ENCODE measurements around the gene EHHADH. TPM values are rescaled to one million over a fixed set of nuclear protein-coding genes. Genes with fewer than 3 reads are reported as not detected.

EHHADH gene
- total and polyA plus RNA-seq, 8 donors = 7.4 to 13.5 (median 12.0) TPM

GRCh38 chr3:185151101-185151963, 102.5 kb downstream of the EHHADH start:
- DNase-seq (no peak), ATAC-seq (no peak)
- no peaks in the 10 kb centered on the region for H3K36me3 ChIP-seq
- peaks cover 37 to 92% of the 10 kb centered on the region in 2 donors for H3K27me3 ChIP-seq
- peaks cover 4 to 18% of the 10 kb centered on the region in 2 donors for H3K4me1 ChIP-seq
- no peak for TF ChIP-seq CTCF (IDR thresholded peaks at IDR 0.05)
- intact Hi-C loops (cut with DNase I) = no loop called here
- H3K27ac ChIP-seq = no peak overlapping the region
- H3K4me3 ChIP-seq = peak overlapping the region in 1 of 2 donors; percentile 56
- H3K9me3 ChIP-seq = no peaks in the 10 kb centered on the region

DNA sequence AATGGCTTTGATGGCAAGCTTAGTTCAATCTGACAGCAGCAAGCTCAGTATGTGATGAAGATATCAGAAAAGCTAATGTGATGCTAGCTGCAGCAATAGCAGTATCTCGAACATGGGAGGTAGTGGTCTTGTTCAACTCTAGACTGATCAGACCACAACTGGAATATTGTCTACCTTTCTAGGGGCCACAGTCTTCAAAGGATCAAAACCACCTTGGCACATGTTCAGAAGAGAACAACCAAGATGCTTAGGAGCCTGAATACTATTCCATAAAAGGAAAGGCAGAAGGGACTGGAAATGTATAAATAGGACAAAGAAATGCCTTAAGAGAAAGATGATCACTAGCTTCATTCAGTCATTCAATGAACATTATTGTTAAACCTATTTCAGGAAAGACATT, 103.3 kb downstream of the EHHADH start:
- no peak overlapping the region for H3K27ac ChIP-seq
- no peak for ATAC-seq
- no peak for TF ChIP-seq CTCF (IDR thresholded peaks at IDR 0.05)

GRCh38 chr3:185149591-185149990, 104.3 kb downstream of the EHHADH start:
- no peak overlapping the region for H3K27ac ChIP-seq
- H3K4me1 ChIP-seq = peaks cover 4 to 18% of the 10 kb centered on the region in 2 donors
- intact Hi-C loops (cut with DNase I) = no loop called here
- H3K4me3 ChIP-seq = no peak overlapping the region
- H3K27me3 ChIP-seq = peaks cover 37 to 78% of the 10 kb centered on the region in 2 donors
- TF ChIP-seq CTCF (IDR thresholded peaks at IDR 0.05) = no peak
- DNase-seq (peak in 1 of 4 donors; percentile 31), ATAC-seq (no peak)
- no peaks in the 10 kb centered on the region for H3K9me3 ChIP-seq
- H3K36me3 ChIP-seq = no peaks in the 10 kb centered on the region

More for the DNA sequence above, 103.3 kb downstream of the EHHADH start:
- DNase-seq = no peak
- H3K4me1 ChIP-seq = peaks cover 4 to 18% of the 10 kb centered on the region in 2 donors
- H3K4me3 ChIP-seq = no peak overlapping the region
- peaks cover 37 to 86% of the 10 kb centered on the region in 2 donors for H3K27me3 ChIP-seq
- H3K36me3 ChIP-seq = no peaks in the 10 kb centered on the region
- intact Hi-C loops (cut with DNase I) = no loop called here
- no peaks in the 10 kb centered on the region for H3K9me3 ChIP-seq

- ATAC-seq = no peak
- intact Hi-C loops (cut with DNase I) = no loop called here
- Histone ChIP-seq H3K36me3 (no peaks in the 10 kb centered on the region), H3K9me3 (no peaks in the 10 kb centered on the region), H3K27me3 (peaks cover 13 to 37% of the 10 kb centered on the region in 2 donors), H3K4me1 (no peaks in the 10 kb centered on the region), H3K4me3 (no peak overlapping the region), H3K27ac (no peak overlapping the region)
- no peak for TF ChIP-seq CTCF (IDR thresholded peaks at IDR 0.05)
- no peak for DNase-seq
Observed at GRCh38 chr3:185145511-185145910, 108.3 kb downstream of the EHHADH start.

- H3K9me3 ChIP-seq = no peaks in the 10 kb centered on the region
- no peaks in the 10 kb centered on the region for H3K36me3 ChIP-seq
- TF ChIP-seq CTCF (IDR thresholded peaks at IDR 0.05) = no peak
- DNase-seq (no peak), ATAC-seq (no peak)
- no peaks in the 10 kb centered on the region for H3K4me1 ChIP-seq
- peaks cover 7 to 30% of the 10 kb centered on the region in 2 donors for H3K27me3 ChIP-seq
- H3K27ac ChIP-seq = no peak overlapping the region
- intact Hi-C loops (cut with DNase I) = no loop called here
- no peak overlapping the region for H3K4me3 ChIP-seq
Observed at GRCh38 chr3:185144784-185145183, 109.1 kb downstream of the EHHADH start.

Small RNAs within 50 kb of the gene (microRNA-seq; reads per million reads assigned to microRNA genes)
- gene MIR5588 = 0.14 to 0.50 reads per million in 2 donors

Other genes with a start within 250 kb of the EHHADH start
- 1 to 10 TPM; 2.2 to 3.8 TPM for gene C3orf70, start 101.0 kb downstream of the EHHADH start, total RNA-seq
- gene C3orf70, start 101.0 kb downstream of the EHHADH start, polyA plus RNA-seq (ENCODE audit: insufficient read length in 6 of 6) = 1 to 10 TPM; 4.2 to 6.3 (median 5.3) TPM
- gene MAP3K13, start 109.1 kb upstream of the EHHADH start, total RNA-seq = 10 to 100 TPM; 34.5 to 48.0 TPM
- 10 to 100 TPM; 40.4 to 46.9 (median 44.2) TPM for gene MAP3K13, start 109.1 kb upstream of the EHHADH start, polyA plus RNA-seq (ENCODE audit: insufficient read length in 6 of 6)
- 10 to 100 TPM; 26.3 to 28.4 TPM for gene TMEM41A, start 245.0 kb upstream of the EHHADH start, total RNA-seq
- gene TMEM41A, start 245.0 kb upstream of the EHHADH start, polyA plus RNA-seq (ENCODE audit: insufficient read length in 6 of 6) = 10 to 100 TPM; 40.7 to 52.2 (median 50.3) TPM